ENCODE measurements around the gene CHRDL2.
A peak's percentile ranks its signal among the peaks of the same experiment; 100 is the strongest.

CHRDL2 gene

DNA sequence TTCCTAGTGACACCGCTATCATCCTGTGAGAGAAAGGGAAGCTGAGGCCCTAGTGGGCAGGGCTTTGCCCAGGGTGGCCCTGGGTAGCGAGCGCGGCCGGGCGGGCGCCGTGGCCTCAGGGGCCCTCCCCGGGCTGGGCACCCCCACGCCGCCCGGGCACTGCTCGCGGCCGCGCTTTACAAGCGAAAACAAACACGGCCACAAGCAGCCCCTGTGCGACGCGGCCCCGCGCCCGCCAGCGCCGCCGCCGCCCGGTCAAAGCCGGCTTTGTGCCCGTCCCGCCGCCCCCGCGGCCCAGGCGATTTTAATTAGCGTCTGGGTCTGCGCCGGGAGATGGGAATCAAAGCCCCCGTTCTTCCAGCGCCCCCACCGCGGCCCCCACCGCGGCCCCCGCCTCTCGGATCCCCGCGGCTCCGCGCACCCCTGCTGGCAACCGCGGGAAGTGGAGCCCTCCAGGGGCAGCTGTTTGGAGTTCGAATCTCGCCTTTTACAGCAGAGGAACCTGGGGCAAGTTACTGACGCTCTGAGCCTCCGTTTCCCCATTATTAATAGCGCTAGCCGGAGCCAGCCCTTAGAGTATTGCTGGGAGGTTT, 47.9 kb downstream of the CHRDL2 start:
- Histone ChIP-seq H3K9ac (ENCODE audit: low read length) (no peak overlapping the region), H3K4me2 (ENCODE audit: low read length) (peak overlapping the region; percentile 30; the same call in 1 of the 2 replicates), H3K79me2 (ENCODE audit: insufficient read depth, low read length) (no peaks in the 10 kb centered on the region), H3F3A (ENCODE audit: insufficient read depth, low read length) (no peaks in the 10 kb centered on the region), H3K9me2 (ENCODE audit: low read depth, low read length) (no peaks in the 10 kb centered on the region), H4K20me1 (ENCODE audit: insufficient read depth, low read length) (no peaks in the 10 kb centered on the region), H3K36me3 (ENCODE audit: insufficient read depth, low read length) (no peaks in the 10 kb centered on the region), H3K27ac (ENCODE audit: low read depth, low read length, poor library complexity, severe bottlenecking) (no peak overlapping the region), H3K9me3 (ENCODE audit: low read length) (no peaks in the 10 kb centered on the region), H3K4me3 (ENCODE audit: low read depth, low read length, poor library complexity, severe bottlenecking) (peak overlapping the region; percentile 32), H3K27me3 (ENCODE audit: insufficient read depth, low read length) (peaks cover 14% of the 10 kb centered on the region; the same call in 1 of the 2 replicates), H2AFZ (ENCODE audit: low read length) (no peak overlapping the region), H3K4me1 (ENCODE audit: insufficient read depth, low read length, severe bottlenecking) (no peaks in the 10 kb centered on the region)
- TF ChIP-seq CTCF (IDR thresholded peaks at IDR 0.05; ENCODE audit: low read length) (peak; percentile 40), EZH2 (IDR thresholded peaks at IDR 0.05; ENCODE audit: borderline replicate concordance, low read length) (no peak)

- no peak overlapping the region for H2AFZ ChIP-seq (ENCODE audit: low read length)
- H3K36me3 ChIP-seq (ENCODE audit: insufficient read depth, low read length): no peaks in the 10 kb centered on the region
- no peak overlapping the region for H3K9ac ChIP-seq (ENCODE audit: low read length)
- no peaks in the 10 kb centered on the region for H3K79me2 ChIP-seq (ENCODE audit: insufficient read depth, low read length)
- no peaks in the 10 kb centered on the region for H3K4me1 ChIP-seq (ENCODE audit: insufficient read depth, low read length, severe bottlenecking)
- H3K9me2 ChIP-seq (ENCODE audit: low read depth, low read length): no peaks in the 10 kb centered on the region
- TF ChIP-seq EZH2 (IDR thresholded peaks at IDR 0.05; ENCODE audit: borderline replicate concordance, low read length): no peak
- no peak for TF ChIP-seq CTCF (IDR thresholded peaks at IDR 0.05; ENCODE audit: low read length)
- peak overlapping the region; percentile 32 for H3K4me3 ChIP-seq (ENCODE audit: low read depth, low read length, poor library complexity, severe bottlenecking)
- H4K20me1 ChIP-seq (ENCODE audit: insufficient read depth, low read length): no peaks in the 10 kb centered on the region
- no peaks in the 10 kb centered on the region for H3K9me3 ChIP-seq (ENCODE audit: low read length)
- H3K27ac ChIP-seq (ENCODE audit: low read depth, low read length, poor library complexity, severe bottlenecking): no peak overlapping the region
- H3K27me3 ChIP-seq (ENCODE audit: insufficient read depth, low read length): peaks cover 14% of the 10 kb centered on the region; the same call in 1 of the 2 replicates
- peak overlapping the region; percentile 30; the same call in 1 of the 2 replicates for H3K4me2 ChIP-seq (ENCODE audit: low read length)
- H3F3A ChIP-seq (ENCODE audit: insufficient read depth, low read length): no peaks in the 10 kb centered on the region
These were observed 48.4 kb downstream of the CHRDL2 start for GRCh38 chr11:74682731-74683278.

DNA sequence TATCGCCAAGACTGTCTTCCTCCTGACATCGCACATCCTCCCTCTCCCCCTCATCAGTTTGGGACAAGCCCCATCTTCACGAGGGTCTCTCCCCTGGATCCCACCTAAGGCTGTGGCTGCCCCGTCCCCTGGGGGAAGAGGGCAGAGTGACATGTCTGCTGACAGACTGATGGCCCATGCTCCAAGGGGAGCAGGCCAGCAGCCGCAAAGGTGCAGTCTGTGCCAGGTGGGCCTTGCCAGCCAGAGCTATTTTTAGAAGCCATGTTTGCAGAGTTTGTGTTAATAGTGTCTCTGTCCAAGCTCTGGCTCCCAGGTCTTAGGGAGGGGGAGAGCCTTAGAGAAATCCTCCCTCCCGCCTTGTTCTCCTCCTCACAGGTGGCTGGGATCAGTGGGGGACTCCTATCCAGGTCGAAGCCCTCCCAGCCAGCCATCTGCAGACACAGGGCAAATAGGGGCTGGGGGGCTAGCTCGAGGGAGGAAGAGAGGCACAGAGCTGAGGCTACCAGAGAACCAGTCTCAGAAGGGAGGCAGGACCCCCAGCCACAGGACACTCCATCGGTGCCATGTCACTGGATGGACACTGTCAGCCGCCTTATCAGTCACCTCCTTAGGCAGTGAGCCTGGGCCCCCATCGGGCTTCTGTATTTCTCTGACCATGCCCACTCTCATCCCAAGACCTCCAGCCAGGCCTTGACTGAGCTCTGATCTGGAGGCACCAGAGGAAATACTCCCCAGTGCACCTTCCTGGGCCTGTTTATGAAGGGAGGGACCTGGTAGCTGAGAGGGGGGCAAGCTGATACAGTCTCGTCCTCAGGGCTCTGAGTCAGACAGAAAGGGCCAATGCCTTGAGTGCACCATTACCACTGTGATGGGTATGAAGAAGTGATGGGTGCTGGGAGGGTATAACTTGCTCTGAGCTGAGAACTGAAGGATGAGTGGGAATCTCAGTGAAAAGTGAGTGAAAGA, 49.3 kb downstream of the CHRDL2 start:
- H3K79me2 ChIP-seq (ENCODE audit: insufficient read depth, low read length): no peaks in the 10 kb centered on the region
- H4K20me1 ChIP-seq (ENCODE audit: insufficient read depth, low read length): no peaks in the 10 kb centered on the region
- H3K9ac ChIP-seq (ENCODE audit: low read length): no peak overlapping the region
- no peak for TF ChIP-seq CTCF (IDR thresholded peaks at IDR 0.05; ENCODE audit: low read length)
- no peak for TF ChIP-seq EZH2 (IDR thresholded peaks at IDR 0.05; ENCODE audit: borderline replicate concordance, low read length)
- no peak overlapping the region for H3K4me2 ChIP-seq (ENCODE audit: low read length)
- no peak overlapping the region for H3K4me3 ChIP-seq (ENCODE audit: low read depth, low read length, poor library complexity, severe bottlenecking)
- H3K9me2 ChIP-seq (ENCODE audit: low read depth, low read length): no peaks in the 10 kb centered on the region
- H3K27ac ChIP-seq (ENCODE audit: low read depth, low read length, poor library complexity, severe bottlenecking): no peak overlapping the region
- peaks cover 14% of the 10 kb centered on the region; the same call in 1 of the 2 replicates for H3K27me3 ChIP-seq (ENCODE audit: insufficient read depth, low read length)
- no peaks in the 10 kb centered on the region for H3F3A ChIP-seq (ENCODE audit: insufficient read depth, low read length)
- no peaks in the 10 kb centered on the region for H3K36me3 ChIP-seq (ENCODE audit: insufficient read depth, low read length)
- H2AFZ ChIP-seq (ENCODE audit: low read length): no peak overlapping the region
- H3K4me1 ChIP-seq (ENCODE audit: insufficient read depth, low read length, severe bottlenecking): no peaks in the 10 kb centered on the region
- H3K9me3 ChIP-seq (ENCODE audit: low read length): no peaks in the 10 kb centered on the region

All from OCI-LY1 (cell line).